DMS53 (cell line): Measurements from ENCODE around the gene ZNF628.

Experiments
- DNase-seq: peaks from one replicate; lab custom pipeline; 2025; lab: John Stamatoyannopoulos, UW

Gene ZNF628

DNA sequence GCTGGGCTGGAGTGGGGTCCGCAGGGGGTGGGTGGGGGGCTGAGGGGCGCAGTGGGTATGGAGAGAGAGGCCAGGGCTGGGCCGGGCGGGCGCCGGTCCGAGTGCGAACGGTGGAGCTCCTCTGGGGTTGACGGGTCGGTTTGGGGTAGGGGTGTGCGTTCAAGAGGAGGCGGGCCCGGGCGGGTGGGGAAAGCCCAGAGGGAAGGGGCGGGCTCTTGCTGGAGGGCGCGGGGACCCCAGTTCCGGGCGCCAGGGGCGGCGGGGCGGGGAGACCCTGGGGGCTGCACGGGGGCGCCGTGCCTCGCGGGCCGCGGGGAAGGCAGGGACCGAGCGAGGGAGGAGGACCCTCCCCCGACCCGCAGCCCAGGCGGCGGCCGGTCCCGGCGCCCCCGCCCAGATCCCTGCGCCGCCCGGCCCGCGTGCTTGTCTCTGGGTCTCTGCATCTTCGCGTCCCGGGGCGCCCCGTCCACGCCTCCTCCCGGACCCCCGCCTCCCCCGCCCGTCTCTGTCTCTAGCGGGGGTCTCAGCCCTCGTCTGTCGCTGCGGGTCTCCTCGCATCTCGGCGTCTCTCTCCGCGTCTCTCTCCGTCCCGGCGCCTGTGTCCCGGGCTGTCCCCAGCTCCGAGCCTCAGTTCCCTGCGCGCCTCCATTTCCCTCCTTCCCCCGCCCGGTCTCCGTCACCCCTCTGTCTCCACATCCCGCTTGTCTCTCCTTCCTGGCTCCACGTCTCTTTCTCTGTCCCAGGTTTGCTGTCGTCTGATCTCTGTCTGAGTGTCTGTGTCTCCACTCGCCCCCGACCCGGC lies 25.1 kb upstream of the ZNF628 start:
- peak; percentile 58 for DNase-seq

DNA sequence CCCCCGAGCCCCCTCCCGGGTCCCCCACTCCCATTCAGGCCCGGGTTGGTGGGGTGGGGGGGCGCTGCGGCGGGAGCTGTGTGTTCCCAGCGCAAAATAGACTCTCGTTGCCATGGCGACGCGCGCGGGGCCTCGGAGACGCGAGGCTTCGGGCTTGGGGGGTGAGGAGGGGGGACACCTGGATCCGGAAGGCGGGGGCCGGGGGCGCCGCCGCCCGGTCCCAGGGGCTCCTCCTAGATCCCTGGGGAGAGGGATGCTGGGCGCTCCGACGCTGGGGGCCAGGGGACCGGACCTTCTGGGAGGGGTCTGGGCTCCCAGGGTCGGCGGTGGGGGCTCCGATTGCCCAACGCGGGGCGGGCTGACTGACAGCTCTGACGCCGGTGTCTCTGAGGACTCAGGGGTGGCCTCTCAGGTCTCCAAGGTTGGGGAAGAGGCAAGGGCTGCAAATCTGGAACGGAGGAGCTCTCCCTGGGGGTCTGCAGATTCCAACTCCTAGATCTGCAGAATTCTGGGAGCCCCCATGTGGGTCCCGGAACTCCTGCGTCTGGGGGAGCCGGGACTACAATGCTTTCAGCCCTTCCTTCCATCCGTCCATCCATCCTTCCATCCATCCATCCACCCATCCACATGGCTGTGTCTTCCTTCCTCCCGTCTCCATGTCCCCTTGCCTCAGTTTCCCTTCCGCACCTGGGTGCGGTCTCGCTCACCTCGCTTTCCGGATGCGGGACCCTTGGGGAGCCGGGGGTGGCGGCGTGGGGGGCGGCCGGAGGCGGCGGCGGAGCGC lies 24.3 kb upstream of the ZNF628 start:
- DNase-seq: peak; percentile 59

DNA sequence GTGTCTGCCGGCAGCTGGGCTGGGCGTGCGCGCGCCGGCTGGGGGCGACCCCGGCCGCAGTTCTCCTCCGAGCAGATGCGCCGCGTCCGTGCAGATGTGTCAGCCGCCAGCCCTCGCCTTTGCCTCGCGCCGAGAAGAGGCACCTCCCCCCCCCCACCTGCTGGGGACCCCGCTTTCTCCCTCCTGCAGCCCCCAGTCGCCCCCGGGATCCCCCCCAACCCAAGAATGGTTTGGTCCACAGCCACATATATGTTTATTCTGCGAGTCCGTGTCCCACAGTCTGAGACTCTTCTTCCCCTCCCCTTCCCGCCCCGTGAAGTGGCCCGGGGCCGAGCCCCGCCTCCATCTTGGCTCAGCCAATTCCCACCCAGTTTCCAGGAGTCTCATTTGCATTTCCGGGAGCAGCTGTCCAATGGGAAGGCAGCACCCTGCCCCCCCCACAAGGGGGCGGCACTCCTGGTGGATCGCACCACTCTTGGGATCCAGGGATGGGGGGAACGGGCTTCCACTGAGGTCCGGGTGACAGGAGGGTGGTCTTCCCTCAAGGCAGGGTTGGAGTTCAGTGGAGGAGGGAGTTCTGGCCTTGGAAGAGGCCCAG lies 23.6 kb upstream of the ZNF628 start:
- peak; percentile 93 for DNase-seq

DNA sequence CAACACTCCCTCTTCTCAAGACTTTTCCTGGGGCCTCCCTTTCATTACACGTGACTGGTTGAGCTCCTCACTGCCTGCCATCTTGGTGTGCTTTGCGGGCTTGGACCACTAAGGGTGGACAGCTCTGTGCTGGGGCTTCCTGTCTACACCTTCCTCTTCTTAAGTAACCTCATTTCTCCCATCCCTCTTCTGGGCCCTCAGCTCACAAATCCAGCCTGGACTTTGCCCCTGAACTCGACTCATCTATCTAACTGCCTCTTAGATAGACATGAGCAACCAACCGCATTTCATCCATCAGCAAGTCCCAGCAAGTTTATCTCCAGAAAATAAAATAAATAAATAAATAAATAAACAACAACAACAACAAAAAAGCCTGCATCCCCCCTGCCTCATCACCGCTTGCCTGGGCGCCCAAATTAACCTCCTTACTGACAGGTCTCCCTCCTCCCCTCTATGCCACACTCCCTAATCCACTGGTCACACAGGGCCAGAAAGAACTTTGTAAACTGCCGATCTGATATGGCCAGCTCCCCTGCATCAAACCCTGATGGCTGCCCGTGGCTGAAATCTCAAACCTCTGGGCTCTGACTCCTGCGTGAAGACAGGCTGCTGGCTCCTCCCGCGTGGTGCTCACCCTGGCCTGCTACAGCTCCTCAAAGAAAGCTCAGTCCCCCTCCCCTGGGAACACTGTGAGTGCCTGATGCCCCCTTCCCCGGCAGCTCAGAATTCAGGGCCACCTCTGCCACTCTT lies 22.7 kb upstream of the ZNF628 start:
- DNase-seq: peak; percentile 50

DNA sequence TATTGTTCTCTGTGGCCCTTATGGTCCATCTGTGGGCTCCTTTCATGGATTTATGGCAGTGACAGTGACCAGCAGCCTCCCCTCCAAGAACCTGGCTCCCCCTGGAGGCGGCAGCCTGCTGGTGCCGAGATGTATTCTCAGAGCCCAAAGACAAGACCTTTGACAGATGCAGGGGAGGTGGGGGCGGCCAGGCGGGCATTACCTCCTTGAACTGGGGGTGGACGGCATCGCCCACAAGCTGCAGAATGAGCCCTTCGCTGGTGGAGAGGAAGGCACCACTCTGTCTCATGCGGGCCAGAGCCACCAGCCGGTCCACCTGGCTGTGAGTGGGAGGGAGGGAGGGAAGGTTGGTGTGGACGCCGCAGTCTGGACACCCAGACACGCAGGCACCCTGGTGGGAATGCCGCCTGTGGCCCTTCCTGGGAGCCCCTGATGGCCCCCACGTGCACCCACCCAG lies 21.6 kb upstream of the ZNF628 start:
- peak; percentile 81 for DNase-seq

DNA sequence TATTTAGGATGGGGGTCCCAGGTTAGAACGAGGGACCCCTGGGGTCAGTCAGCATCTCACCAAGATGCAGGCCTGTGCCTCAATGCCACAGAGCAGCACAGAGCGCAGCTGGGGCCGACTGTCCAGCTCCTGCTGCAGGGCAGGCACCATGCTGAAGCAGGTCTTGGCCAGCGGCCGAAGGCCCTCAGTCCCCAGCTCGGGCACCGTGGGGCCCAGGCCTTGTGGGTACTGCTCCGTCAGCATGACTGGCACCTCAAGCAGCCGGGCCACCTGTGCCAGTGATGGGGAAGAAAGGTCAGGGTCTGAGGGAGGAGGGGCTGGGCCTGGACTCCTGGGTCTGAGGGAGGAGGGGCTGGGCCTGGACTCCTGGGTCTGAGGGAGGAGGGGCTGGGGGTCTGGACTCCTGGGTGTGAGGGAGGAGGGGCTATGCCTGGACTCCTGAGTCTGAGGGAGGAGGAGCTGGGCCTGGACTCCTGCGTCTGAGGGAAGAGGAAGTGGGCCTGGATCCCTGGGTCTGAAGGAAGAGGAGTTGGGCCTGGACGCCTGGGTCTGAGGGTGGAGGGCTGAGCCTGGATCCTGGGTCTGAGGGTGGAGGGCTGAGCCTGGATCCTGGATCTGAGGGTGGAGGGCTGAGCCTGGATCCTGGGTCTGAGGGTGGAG lies 20.7 kb upstream of the ZNF628 start:
- DNase-seq: no peak

DNA sequence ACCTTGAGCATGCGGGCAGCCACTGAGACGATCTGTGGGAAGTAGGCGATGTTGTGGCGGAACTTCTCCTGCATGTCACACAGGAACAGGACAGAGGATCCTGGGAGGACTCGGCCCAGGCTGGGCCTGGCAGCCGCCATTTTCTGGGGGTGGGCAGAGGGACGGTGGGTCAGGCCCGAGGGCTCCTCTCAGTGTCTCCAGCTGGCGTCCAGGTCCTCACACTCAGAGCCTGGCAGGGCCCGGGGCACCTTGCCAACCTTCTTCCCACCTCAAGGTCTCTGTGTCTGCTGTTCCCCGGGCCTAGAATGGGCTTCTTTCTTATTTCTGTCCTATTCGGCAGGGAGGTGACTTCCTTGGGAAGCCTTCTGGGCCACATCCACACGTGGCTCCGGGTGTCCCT lies 20.1 kb upstream of the ZNF628 start:
- no peak for DNase-seq

DNA sequence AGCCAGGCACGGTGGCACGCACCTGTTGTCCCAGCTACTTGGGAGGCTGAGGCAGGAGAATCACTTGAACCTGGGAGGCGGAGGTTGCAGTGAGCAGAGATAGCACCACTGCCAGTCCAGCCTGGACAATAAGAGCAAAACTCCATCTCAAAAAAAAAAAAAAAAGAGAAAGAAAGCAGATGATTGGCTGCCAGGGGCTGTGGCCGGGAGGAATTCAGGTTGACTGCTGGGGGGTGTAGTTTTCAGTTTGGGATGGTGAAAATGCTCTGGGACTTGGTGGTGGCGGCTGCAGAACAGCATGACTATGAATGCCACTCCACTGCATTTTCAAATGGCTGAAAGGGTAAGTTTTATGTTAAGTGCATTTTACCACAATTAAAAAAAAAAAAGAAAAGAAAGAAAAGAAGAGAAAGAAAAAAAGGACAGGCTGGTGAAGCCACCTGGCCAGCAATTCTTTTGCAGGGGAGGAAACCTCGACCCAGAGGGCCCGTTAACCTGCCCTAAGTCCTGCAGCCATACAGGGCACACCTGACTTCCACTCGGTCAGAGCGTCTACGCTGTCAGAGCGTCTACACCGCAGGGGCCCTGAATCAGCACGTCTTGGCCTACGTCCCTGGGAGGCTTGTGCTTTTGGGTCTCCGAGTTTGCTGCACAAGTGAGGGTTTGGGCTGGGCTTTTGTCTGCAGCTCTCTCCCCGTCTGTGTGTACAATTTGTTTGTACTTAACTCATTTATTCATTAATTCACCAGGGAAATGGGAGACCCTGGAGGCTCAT lies 18.5 kb upstream of the ZNF628 start:
- no peak for DNase-seq

DNA sequence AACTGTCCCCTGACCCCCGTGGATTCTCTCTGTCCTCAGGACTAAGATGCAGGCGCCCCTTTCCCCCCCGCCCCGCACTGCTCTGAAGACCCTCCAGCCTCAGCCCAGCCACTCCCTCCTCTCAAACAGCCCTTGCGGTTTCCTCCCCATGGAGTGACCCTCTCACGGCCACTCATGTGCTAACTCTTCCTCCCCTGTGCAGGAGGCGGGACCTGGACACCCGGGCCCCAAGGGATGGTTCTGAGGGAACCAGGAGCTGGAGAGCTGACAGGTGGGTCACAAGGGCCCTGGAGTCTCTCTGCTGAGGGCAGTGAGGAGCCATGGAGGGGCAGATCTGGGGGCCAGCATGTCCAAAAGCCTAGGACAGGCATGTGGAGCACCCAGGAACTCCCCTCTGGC lies 16.9 kb upstream of the ZNF628 start:
- no peak for DNase-seq

DNA sequence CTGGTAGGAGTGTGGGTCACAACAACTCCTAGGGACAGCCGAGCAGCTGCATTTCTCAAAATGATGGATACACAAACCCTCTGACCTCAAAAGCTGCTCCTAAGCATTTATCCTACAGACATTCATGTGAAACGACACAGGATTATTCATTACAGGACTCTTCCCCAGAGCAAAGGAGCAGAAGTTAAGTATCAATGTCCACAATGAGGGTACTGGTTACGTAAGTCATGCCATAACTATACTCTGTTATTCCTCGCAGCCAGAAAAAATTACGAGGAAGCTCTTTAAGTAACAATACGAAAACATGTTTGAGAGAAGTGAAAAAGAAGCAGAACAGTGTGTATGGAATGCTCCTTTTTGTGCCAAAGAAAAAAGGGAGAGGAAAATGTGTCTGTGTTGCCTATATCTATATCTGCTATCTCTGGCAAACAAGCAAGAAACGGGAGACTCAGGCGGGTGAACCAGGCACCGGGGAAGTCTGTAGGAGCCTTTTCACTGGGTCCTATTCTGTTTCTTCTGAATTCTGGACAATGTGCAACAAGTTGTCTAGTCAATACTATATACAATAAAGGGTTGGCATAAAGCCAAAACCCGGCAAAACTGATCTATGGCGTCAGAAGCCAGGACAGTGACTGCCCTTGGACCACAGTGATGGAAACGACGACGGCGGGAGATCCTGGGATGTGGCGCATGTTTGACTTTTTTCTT lies 16.3 kb upstream of the ZNF628 start:
- DNase-seq: peak; percentile 43

DNA sequence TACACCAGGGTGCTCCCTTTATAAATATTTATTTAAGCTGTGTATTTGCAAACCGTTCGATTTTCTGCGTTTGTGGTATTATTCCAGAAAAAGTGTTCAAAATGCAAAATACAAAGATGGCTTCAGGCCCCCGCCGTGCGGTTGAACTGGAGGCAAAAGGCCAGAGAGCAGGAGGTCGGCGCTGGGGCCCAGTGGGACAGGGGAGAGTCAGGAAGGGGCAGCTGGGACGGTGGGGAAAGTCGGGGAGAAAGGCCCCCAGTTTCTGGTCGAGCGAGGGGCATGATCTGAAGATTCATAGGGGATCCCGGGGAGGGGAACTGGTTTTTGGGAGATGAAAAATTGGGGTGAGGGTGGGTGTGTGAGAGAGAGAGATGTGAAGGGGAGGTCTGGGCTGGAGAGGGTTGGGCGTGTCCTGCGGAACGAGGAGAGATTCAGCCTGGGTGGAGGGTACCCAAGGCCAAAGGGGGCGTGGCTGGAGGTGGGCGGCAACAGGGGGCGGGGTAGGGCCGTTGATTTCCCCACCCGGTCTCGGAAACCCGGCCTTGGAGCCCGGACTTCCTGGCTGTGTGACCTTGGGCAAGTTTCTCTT lies 15.7 kb upstream of the ZNF628 start:
- peak; percentile 66 for DNase-seq

DNA sequence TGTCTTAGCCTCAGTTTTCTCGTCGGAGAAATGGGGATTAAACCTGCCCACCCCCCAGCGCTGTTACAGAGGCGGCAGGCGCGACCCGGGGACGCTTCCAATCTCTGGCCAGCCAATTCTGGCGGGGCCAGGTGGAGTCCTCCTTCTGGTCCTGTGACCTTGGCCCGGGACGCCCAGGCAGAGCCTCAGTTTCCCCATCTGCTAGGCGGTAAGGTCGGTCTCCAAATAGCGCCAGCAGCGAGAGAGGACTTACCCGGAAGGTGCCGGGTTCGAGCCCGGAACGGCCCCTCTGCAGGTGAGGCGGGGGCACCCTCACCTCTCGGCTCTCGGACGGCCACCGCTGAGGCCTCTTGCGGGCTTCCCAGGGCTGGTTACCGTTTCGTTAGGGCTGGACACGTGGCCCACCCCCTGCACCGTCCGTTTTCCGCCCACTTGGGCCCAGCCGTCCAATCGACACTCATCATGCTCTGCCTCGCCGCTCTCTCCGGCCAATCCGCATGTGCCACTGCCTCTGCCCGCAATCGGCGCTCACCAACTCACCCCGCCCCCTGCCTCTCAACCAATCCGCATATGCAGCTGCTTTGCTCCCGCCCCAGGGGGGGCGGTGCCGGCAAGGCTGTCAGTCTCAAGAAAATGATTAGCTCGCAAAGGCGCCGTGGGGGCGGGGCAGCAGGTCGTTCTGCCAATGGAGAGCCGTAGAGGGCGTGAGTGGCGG lies 15.0 kb upstream of the ZNF628 start, which contains the start of gene ISOC2:
Gene ISOC2 (minus strand): TSS at position 384 of the 715 bp plus-strand sequence. CDS start 5,156 bp downstream, outside the sequence.
- peak; percentile 100 for DNase-seq

DNA sequence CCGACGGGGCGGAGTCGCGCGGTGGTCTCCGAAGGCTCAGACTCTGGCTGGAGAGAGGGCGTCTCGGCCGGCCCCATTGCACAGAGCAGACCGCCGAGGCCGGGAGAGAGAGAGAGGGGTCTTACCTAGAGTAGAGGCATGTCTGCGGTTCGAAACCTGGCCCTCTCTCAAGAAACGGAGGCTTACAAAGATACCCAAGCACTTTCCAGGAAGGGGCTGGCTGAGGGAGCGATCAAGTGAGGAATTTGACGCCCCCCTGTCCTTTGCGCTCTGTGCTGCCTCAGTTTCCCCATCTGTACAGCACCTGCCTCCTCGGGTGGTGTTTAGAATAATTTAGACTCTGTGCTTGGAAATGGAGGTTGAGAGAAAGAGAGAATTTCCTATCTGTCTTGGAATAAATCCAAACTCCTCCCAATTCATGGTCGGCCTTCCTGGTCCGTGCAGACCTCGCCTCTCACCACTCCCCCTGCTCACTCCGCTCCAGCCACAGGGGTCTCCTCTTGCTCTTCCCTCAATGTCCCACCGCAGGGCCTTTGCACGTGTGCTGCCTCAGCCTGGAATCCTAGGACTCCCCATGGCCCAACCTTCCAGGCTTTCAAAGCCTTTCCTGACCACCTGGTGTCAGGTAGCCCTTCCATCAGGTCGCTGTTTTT lies 14.3 kb upstream of the ZNF628 start:
- DNase-seq: peak; percentile 63

DNA sequence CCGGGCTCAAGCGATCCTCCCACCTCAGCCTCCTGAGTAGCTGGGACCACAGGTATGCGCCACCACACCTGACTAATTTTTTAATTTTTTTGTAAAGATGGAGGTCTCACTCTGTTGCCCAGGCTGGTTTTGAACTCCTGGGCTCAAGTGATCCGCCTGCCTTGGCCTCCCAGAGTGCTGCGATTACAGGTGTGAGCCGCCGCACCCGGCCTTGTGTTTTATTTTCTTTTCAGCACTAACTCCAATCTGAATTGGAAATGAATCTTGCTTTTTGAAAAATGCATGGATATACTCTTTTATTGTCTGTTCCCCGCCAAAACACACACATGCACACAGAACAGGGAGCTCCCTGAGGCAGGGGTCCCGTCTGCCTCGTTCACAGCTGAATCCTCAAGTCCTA lies 13.7 kb upstream of the ZNF628 start:
- peak; percentile 28 for DNase-seq

DNA sequence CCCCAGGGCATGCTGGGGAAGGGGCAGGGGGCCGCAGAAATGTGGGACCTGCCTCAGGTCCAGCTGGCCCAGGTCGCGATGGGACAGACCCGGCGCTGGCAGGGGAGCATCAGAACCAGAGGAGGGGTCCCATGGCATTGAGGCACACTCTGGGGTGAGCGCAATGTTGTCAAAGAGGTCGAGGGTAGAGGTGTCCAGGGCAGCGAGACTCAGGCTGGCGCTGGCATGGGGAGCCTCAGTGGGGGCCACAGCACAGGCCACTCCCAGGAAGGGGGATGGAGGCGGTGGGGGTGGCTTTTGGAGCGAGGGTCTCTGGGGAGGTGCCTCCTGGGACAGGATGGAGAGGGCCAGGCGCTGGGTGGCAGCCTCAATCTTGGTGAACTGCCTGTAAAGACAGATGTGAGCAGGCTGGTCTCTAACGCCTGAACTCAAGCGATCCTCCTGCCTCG lies 12.8 kb upstream of the ZNF628 start:
- peak; percentile 24 for DNase-seq

DNA sequence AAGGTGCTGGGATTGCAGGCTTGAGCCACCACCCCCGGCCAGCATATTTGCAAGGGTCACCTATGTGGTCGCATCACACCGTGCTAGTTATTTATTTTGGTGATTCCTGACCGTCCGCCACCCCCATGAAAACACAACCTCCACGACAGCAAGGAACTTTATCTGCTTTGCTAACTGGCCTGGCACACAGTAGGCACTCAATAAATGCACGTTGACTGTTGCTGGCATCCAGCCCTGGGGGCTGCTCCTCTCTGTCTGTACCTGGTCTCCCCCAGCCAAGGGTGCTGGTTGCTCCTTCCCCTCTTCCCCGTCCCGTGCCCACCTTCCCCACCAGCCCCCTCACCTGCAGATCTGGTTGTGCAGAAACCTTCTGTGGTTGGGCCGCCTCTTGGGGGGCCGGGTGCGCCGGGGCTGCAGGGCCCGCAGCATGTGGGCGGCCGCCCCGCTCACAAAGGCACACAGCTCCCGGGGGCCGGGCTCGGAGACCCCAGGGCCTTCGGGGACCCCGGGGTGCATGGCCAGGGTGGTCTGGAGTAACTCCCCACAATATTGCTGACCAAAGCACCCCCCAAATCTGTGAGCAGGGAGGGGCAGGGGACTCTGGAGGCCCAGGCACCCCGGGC lies 12.3 kb upstream of the ZNF628 start:
- DNase-seq: no peak

DNA sequence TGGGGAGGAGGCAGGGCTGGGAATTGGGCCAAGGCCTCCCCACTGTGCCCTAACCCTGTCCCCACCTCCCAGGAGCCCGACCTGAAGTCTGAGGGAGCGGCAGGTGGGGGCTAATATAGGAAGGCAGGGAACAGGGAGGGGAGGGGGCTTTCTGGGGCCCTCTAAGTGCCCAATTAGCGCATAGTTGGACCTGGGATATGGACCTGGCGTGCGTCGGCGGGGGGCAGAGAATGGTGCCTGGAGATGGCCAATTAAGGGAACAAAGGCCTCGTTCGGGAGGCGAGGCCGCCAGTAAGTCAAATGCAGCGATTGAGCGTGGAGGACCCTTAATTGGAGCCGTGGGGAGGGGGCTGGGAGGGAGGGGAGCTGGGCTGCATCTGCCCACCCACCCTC lies 11.8 kb upstream of the ZNF628 start, which contains the start of gene C19orf85:
Gene C19orf85 (minus strand): TSS at position 90 of the 393 bp plus-strand sequence. CDS start 197 bp downstream, outside the sequence.
- no peak for DNase-seq
